Measurements from ENCODE around the gene FAM83F. TPM values are rescaled to one million over a fixed set of nuclear protein-coding genes. Genes with fewer than 3 reads are reported as not detected.

FAM83F gene
- total RNA-seq, 1 experiment from 2014 or later, result 8.1 TPM

DNA sequence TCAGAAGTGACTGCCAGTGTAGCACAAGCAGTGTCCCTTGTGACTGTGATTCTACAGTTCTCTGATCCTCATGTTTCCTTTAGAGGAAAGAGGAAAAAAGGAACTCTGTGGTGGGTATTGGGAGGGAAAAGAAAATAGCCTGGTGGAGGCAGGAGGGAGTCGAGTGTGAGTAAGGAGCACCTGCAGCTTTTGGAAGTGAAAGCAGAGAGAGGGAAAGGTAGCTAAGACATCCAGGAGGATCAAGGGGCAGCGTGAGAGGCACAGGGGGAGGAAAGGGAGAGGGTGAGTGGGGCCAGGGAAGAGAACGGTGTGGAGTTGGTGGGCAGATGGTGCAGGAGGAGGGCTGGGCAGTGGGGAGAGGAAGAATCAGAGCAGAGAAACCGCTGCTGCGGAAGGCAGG lies 22.1 kb upstream of the FAM83F start:
- intact Hi-C loops (cut with micrococcal nuclease; ENCODE audit: unreplicated experiment), result no loop called here
- Histone ChIP-seq H3K9me2 (ENCODE audit: insufficient read depth) (no peaks in the 10 kb centered on the region), H3K27ac (no peak overlapping the region), H3K4me1 (replicated peaks; ENCODE audit: insufficient read depth) (no peaks in the 10 kb centered on the region), H3K79me2 (ENCODE audit: low read depth) (no peaks in the 10 kb centered on the region), H3K36me3 (ENCODE audit: low read depth) (no peaks in the 10 kb centered on the region), H3K4me3 (no peak overlapping the region), H2AFZ (no peak overlapping the region), H4K20me1 (ENCODE audit: insufficient read depth) (no peaks in the 10 kb centered on the region), H3K4me2 (no peak overlapping the region), H3F3A (ENCODE audit: insufficient read depth, low read depth) (no peaks in the 10 kb centered on the region), H3K9me3 (ENCODE audit: insufficient read depth, low read depth) (no peaks in the 10 kb centered on the region), H3K27me3 (ENCODE audit: insufficient read depth, low read depth) (peaks cover 98% of the 10 kb centered on the region)
- POLR2A ChIA-PET (ENCODE audit: unreplicated experiment), result no interaction called here
- DNase-seq, result no peak
- no peak for TF ChIP-seq EZH2 (IDR thresholded peaks at IDR 0.05; ENCODE audit: low read depth)
- TF ChIP-seq, protein P1, sequence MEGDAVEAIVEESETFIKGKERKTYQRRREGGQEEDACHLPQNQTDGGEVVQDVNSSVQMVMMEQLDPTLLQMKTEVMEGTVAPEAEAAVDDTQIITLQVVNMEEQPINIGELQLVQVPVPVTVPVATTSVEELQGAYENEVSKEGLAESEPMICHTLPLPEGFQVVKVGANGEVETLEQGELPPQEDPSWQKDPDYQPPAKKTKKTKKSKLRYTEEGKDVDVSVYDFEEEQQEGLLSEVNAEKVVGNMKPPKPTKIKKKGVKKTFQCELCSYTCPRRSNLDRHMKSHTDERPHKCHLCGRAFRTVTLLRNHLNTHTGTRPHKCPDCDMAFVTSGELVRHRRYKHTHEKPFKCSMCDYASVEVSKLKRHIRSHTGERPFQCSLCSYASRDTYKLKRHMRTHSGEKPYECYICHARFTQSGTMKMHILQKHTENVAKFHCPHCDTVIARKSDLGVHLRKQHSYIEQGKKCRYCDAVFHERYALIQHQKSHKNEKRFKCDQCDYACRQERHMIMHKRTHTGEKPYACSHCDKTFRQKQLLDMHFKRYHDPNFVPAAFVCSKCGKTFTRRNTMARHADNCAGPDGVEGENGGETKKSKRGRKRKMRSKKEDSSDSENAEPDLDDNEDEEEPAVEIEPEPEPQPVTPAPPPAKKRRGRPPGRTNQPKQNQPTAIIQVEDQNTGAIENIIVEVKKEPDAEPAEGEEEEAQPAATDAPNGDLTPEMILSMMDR (conservative IDR thresholded peaks at IDR 0.05), result no peak
- no TSS peak for BruUV-seq (replicated peaks)
- CTCF ChIA-PET, result no interaction called here

DNA sequence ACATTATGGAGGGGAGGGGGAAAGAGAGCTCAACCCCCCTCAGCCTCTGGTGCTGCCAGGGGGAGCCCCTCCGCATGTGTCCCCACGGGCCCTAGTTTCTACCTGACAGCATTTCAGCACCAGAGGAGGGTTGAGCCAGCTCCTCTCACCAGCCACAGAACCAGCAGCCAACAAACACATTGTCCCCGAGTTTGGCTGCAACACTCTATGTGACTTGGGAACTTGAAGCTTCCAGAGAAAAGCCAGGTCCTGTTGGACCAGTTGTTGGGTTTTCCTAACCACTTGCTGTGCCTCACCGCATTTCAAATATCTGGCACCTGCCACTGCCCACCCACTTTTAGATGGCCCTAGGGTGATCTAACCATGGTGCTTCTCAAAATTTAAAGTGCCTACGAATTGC lies 21.1 kb upstream of the FAM83F start:
- Histone ChIP-seq H3K4me2 (no peak overlapping the region), H3K79me2 (ENCODE audit: low read depth) (no peaks in the 10 kb centered on the region), H3K27me3 (ENCODE audit: insufficient read depth, low read depth) (peaks cover 98% of the 10 kb centered on the region), H3K27ac (no peak overlapping the region), H3K4me3 (no peak overlapping the region), H3K9me3 (ENCODE audit: insufficient read depth, low read depth) (no peaks in the 10 kb centered on the region), H2AFZ (no peak overlapping the region), H3F3A (ENCODE audit: insufficient read depth, low read depth) (no peaks in the 10 kb centered on the region), H3K9me2 (ENCODE audit: insufficient read depth) (no peaks in the 10 kb centered on the region), H3K4me1 (replicated peaks; ENCODE audit: insufficient read depth) (no peaks in the 10 kb centered on the region), H4K20me1 (ENCODE audit: insufficient read depth) (no peaks in the 10 kb centered on the region), H3K36me3 (ENCODE audit: low read depth) (no peaks in the 10 kb centered on the region)
- TF ChIP-seq, protein P1 (conservative IDR thresholded peaks at IDR 0.05), result no peak
- TF ChIP-seq EZH2 (IDR thresholded peaks at IDR 0.05; ENCODE audit: low read depth), result no peak
- DNase-seq, result no peak
- no TSS peak for BruUV-seq (replicated peaks)
- intact Hi-C loops (cut with micrococcal nuclease; ENCODE audit: unreplicated experiment), result no loop called here
- ChIA-PET POLR2A (ENCODE audit: unreplicated experiment) (interaction anchor here (0.6 kb wide), 1 partner anchor 18 kb away, joined by 3 read pairs; no protein-coding TSS in a partner anchor), CTCF (no interaction called here)

DNA sequence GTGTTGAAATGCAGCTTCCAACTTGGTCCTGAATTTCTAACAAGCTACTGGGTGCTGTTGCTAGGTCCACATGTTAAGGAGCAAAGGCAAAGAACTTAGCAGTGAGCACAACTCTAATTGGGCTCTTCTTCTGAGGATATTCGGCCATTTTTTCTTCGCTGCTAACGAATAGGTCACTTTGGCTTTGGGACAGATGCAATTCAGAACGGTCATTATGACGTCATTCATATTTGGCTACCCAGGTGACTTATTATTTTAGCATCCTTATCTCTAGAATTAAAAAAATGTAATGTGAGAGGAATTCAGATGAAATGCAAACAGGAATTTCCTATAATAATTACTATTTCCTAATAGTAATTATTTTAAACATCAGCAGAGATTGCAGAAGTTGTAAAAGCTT lies 20.7 kb upstream of the FAM83F start:
- TF ChIP-seq, protein P1 (conservative IDR thresholded peaks at IDR 0.05), result no peak
- no peak for TF ChIP-seq EZH2 (IDR thresholded peaks at IDR 0.05; ENCODE audit: low read depth)
- Histone ChIP-seq H3K9me2 (ENCODE audit: insufficient read depth) (no peaks in the 10 kb centered on the region), H3K4me3 (no peak overlapping the region), H3K4me2 (no peak overlapping the region), H3K4me1 (replicated peaks; ENCODE audit: insufficient read depth) (no peaks in the 10 kb centered on the region), H4K20me1 (ENCODE audit: insufficient read depth) (no peaks in the 10 kb centered on the region), H3F3A (ENCODE audit: insufficient read depth, low read depth) (no peaks in the 10 kb centered on the region), H2AFZ (no peak overlapping the region), H3K79me2 (ENCODE audit: low read depth) (no peaks in the 10 kb centered on the region), H3K36me3 (ENCODE audit: low read depth) (no peaks in the 10 kb centered on the region), H3K27ac (no peak overlapping the region), H3K9me3 (ENCODE audit: insufficient read depth, low read depth) (no peaks in the 10 kb centered on the region), H3K27me3 (ENCODE audit: insufficient read depth, low read depth) (peaks cover 98% of the 10 kb centered on the region)
- intact Hi-C loops (cut with micrococcal nuclease; ENCODE audit: unreplicated experiment), result no loop called here
- POLR2A ChIA-PET (ENCODE audit: unreplicated experiment), result interaction anchor here (0.6 kb wide), 1 partner anchor 17 kb away, joined by 3 read pairs; no protein-coding TSS in a partner anchor
- no peak for DNase-seq
- no TSS peak for BruUV-seq (replicated peaks)
- CTCF ChIA-PET, result no interaction called here
